CD14-positive monocyte (primary cell): Measurements from ENCODE around the gene HCRTR1. TPM values are rescaled to one million over a fixed set of nuclear protein-coding genes. Genes with fewer than 3 reads are reported as not detected.

ENCODE experiments used
- DNase-seq, 3 donors: peaks; one replicate each; pipeline ENCODE4 v3.0.0-alpha.2; 2011 to 2022
- H2AFZ ChIP-seq: 2 replicates; pipeline ENCODE4 v1.6.0; 2012; ENCODE audit warnings: mild to moderate bottlenecking, low read depth, low read length, inconsistent platforms; ENCODE audit not compliant: insufficient read depth, poor library complexity, severe bottlenecking
- H3K27ac ChIP-seq, 2 donors: 1 replicate in 1 of 2; 2 replicates in 1 of 2; pipeline ENCODE4 v1.5.1; 2012 to 2013; ENCODE audit warnings: low read length in 2 of 2, control low read depth in 1 of 2, inconsistent platforms in 1 of 2, low read depth in 1 of 2, mild to moderate bottlenecking in 1 of 2
- H3K27me3 ChIP-seq, 2 donors: one replicate each; pipeline versions ENCODE4 v1.6.0 to v1.6.1; 2011 to 2013; ENCODE audit warnings: low read length in 2 of 2; ENCODE audit not compliant: control insufficient read depth in 2 of 2, insufficient read depth in 2 of 2
- H3K36me3 ChIP-seq, 2 donors: replicated peaks in 1 of 2; 1 replicate in 1 of 2; 2 replicates in 1 of 2; pipeline versions ENCODE4 v1.5.1 to v1.6.1; 2012 to 2013; ENCODE audit warnings: low read length in 2 of 2, control low read depth in 1 of 2, inconsistent platforms in 1 of 2, mild to moderate bottlenecking in 1 of 2; ENCODE audit not compliant: insufficient read depth in 2 of 2, control insufficient read depth in 1 of 2
- H3K4me1 ChIP-seq, 2 donors: 1 replicate in 1 of 2; 2 replicates in 1 of 2; pipeline versions ENCODE4 v1.5.1 to v1.6.1; 2012 to 2013; ENCODE audit warnings: low read length in 2 of 2, control low read depth in 1 of 2, inconsistent platforms in 1 of 2, mild to moderate bottlenecking in 1 of 2, moderate library complexity in 1 of 2; ENCODE audit not compliant: insufficient read depth in 2 of 2, control insufficient read depth in 1 of 2
- H3K4me2 ChIP-seq: replicated peaks from 2 replicates; pipeline ENCODE3; 2012; ENCODE audit warnings: low read length, moderate library complexity, mild to moderate bottlenecking; ENCODE audit not compliant: poor library complexity, severe bottlenecking; ENCODE audit errors: extremely low read depth
- H3K4me3 ChIP-seq, 3 experiments: fragments of 200-600 bp in 1 of 3; sonication (generic) in 1 of 3; replicated peaks in 1 of 3; 1 replicate in 2 of 3; 2 replicates in 1 of 3; pipeline ENCODE4 v1.5.1; 2011 to 2013; ENCODE audit warnings: low read length in 3 of 3, mild to moderate bottlenecking in 3 of 3, control low read depth in 2 of 3, low read depth in 2 of 3, inconsistent platforms in 1 of 3, moderate library complexity in 1 of 3
- H3K79me2 ChIP-seq: 2 replicates; pipeline ENCODE4 v1.6.0; 2012; ENCODE audit warnings: mild to moderate bottlenecking, control low read depth, inconsistent platforms, low read length, moderate library complexity; ENCODE audit not compliant: insufficient read depth
- H3K9ac ChIP-seq: 2 replicates; pipeline ENCODE4 v1.6.0; 2017; ENCODE audit warnings: low read length, mild to moderate bottlenecking; ENCODE audit not compliant: insufficient read depth, poor library complexity, severe bottlenecking
- H3K9me3 ChIP-seq, 2 donors: replicated peaks in 1 of 2; 1 replicate in 1 of 2; 2 replicates in 1 of 2; pipeline versions ENCODE4 v1.5.1 to v1.6.1; 2012 to 2013; ENCODE audit warnings: low read length in 2 of 2, control low read depth in 1 of 2; ENCODE audit not compliant: control insufficient read depth in 1 of 2, insufficient read depth in 1 of 2
- H4K20me1 ChIP-seq: 2 replicates; pipeline ENCODE4 v1.6.0; 2012; ENCODE audit warnings: mild to moderate bottlenecking, low read length, control low read depth, moderate library complexity; ENCODE audit not compliant: insufficient read depth
- H3K27ac Mint-ChIP-seq, 7 donors: one replicate each; pipeline ENCODE4 v1.8.0; 2020; ENCODE audit warnings: mild to moderate bottlenecking in 7 of 7, mixed read lengths in 7 of 7, moderate library complexity in 6 of 7, inconsistent platforms in 2 of 7
- H3K27me3 Mint-ChIP-seq, 3 donors: one replicate each; pipeline ENCODE4 v1.8.0; 2021 to 2022; ENCODE audit warnings: low read depth in 3 of 3, mild to moderate bottlenecking in 3 of 3, mixed read lengths in 3 of 3, moderate library complexity in 3 of 3, inconsistent platforms in 1 of 3
- H3K36me3 Mint-ChIP-seq, 2 donors: one replicate each; pipeline ENCODE4 v1.8.0; 2020; ENCODE audit warnings: mixed read lengths in 2 of 2, inconsistent platforms in 1 of 2, mild to moderate bottlenecking in 1 of 2
- H3K4me1 Mint-ChIP-seq: one replicate; pipeline ENCODE4 v1.8.0; 2020; ENCODE audit warnings: mild to moderate bottlenecking, mixed read lengths
- H3K4me3 Mint-ChIP-seq, 2 donors: one replicate each; pipeline ENCODE4 v1.8.0; 2020; ENCODE audit warnings: mild to moderate bottlenecking in 2 of 2, mixed read lengths in 2 of 2, moderate library complexity in 1 of 2
- H3K9me3 Mint-ChIP-seq, 7 donors: one replicate each; pipeline ENCODE4 v1.8.0; 2020 to 2022; ENCODE audit warnings: mixed read lengths in 7 of 7, mild to moderate bottlenecking in 6 of 7, moderate library complexity in 6 of 7, inconsistent platforms in 2 of 7
- CTCF ChIP-seq: fragments of 200-600 bp; IDR thresholded peaks from one replicate; pipeline ENCODE4 v1.8.0; 2022; ENCODE audit warnings: antibody characterized with exemption, mild to moderate bottlenecking
- WGBS: methylation state at CpG from one replicate; pipeline ENCODE4 v1.1.5; 2013; ENCODE audit warnings: missing lambda C conversion rate; ENCODE audit not compliant: insufficient coverage; 5-methylcytosine and 5-hydroxymethylcytosine counted together
- intact Hi-C, 2 donors: fragments of 100-400 bp; cut with micrococcal nuclease; formaldehyde crosslinking; loops; one replicate each; pipeline versions ENCODE4 v1.15.0 to v1.15.1; 2023
- polyA plus RNA-seq, 3 donors: library from polyadenylated mRNA; depleted of rRNA in 1 of 3; unstranded in 2 of 3; stranded (reverse) in 1 of 3; fragments of 300-500 nt in 2 of 3; fragments of >200 nt in 1 of 3; fragmentation: Illumina TruSeq in 2 of 3; gene quantifications; 1 replicate in 2 of 3; 2 replicates in 1 of 3; pipeline ENCODE4 v1.2.3, GENCODE V29; 2012 to 2021

Gene HCRTR1
- polyA plus RNA-seq, 3 donors = not detected

DNA sequence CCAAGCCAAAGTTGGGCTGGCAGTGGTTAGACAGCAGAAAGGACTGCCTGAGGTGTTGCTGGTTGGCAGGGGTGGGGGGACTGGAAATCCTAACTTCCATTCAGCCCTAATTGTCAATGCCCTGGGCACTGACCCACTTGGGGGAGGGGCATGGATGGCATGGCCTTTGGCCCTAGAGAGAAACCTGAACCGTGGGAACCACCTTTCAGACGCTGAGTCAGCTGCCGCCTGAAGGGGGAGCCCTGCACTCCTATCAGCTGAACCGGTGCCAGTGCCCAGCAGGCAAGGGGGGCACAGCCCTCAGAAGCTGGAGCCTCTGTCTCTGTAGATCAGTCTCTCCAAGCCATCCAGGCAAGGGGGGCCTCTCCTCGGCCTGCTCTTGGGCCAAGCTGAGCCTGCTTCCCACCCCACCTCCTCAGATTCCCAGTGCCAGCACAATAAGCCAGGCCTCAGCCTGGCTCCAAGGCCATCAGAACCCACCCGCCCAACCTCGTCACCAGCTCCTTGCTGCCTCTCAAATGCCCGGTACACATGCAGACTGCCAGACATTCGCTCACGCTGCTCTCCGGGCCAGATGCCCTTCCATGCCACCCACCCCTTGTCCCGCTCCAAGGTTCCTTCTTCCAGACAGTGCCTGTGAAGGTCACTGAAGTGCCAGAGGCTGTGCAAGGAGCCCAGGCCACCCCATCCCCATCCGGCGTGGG, 29.6 kb upstream of the HCRTR1 start:
- Mint-ChIP-seq H3K4me1 (peaks cover 10% of the 10 kb centered on the region), H3K27ac (peak overlapping the region in 1 of 7 donors; percentile 68), H3K27me3 (peaks cover 15 to 42% (median 29%) of the 10 kb centered on the region in 3 donors), H3K4me3 (peak overlapping the region in 1 of 2 donors; percentile 55), H3K36me3 (no peaks in the 10 kb centered on the region), H3K9me3 (peaks cover 0 to 4% (median 0%) of the 10 kb centered on the region in 7 donors)
- intact Hi-C loops = no loop called here
- Histone ChIP-seq H3K9me3 (no peaks in the 10 kb centered on the region), H3K36me3 (no peaks in the 10 kb centered on the region), H3K4me2 (no peak overlapping the region), H2AFZ (no peak overlapping the region), H3K79me2 (no peaks in the 10 kb centered on the region), H3K4me1 (peaks cover 0 to 9% of the 10 kb centered on the region in 2 donors), H3K27me3 (peaks cover 0 to 18% of the 10 kb centered on the region in 2 donors), H3K4me3 (no peak overlapping the region), H4K20me1 (no peaks in the 10 kb centered on the region), H3K9ac (no peak overlapping the region), H3K27ac (no peak overlapping the region)
- 67% methylated on average over 14 of the region's 14 CpGs for WGBS
- DNase-seq = peak; percentile 43 to 68 (median 65)
- peak; percentile 78 for TF ChIP-seq CTCF

DNA sequence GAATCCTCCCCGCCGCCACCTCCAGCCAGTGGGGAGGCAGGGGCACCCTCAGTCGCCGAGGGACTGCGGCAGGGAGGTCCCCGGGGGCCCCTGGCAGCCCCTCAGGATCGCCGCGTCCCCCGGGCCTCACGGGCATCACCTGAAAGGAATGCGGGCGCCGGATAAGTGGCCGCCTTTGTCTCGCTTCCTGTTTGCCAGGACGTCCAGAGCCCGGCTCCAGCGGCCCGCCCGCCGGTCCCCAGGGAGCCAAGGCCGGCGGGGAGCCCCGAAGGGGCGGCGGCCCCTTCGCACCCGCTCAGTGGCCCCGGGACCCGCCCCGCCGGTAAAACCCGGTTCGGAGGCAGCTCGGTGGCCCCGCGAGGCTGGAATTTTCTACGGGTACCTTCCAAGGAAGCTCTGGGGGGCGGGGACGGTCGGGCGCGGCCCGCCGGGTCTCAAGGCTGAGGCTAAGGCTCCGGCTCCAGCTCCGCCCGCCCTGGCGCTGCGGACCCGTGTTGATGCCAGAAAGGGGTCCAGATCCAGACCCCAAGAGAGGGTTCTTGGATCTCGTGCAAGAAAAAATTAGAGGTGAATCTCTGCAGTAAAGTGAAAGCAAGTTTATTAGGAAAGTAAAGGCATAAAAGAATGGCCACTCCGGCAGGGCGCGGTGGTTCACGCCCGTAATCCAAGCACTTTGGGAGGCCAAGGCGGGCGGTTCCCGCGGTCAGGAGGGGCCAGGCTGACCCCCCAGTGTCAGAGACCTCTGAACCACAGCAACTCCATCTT, 28.6 kb upstream of the HCRTR1 start:
- Histone ChIP-seq H3K9me3 (no peaks in the 10 kb centered on the region), H2AFZ (peak overlapping the region; percentile 56), H3K9ac (peak overlapping the region; percentile 1), H3K4me3 (no peak overlapping the region), H4K20me1 (no peaks in the 10 kb centered on the region), H3K4me1 (peaks cover 0 to 9% of the 10 kb centered on the region in 2 donors), H3K27ac (no peak overlapping the region), H3K36me3 (no peaks in the 10 kb centered on the region), H3K4me2 (peak overlapping the region; percentile 31), H3K79me2 (no peaks in the 10 kb centered on the region), H3K27me3 (peaks cover 0 to 18% of the 10 kb centered on the region in 2 donors)
- no peak for DNase-seq
- Mint-ChIP-seq H3K4me3 (peak overlapping the region in 1 of 2 donors; percentile 75), H3K27ac (peak overlapping the region in 1 of 7 donors; percentile 19), H3K9me3 (peaks cover 0 to 4% (median 0%) of the 10 kb centered on the region in 7 donors), H3K36me3 (no peaks in the 10 kb centered on the region), H3K27me3 (peaks cover 15 to 45% (median 31%) of the 10 kb centered on the region in 3 donors), H3K4me1 (peaks cover 12% of the 10 kb centered on the region)
- no peak for TF ChIP-seq CTCF
- 38% methylated on average over 58 of the region's 62 CpGs for WGBS
- intact Hi-C loops = no loop called here
